HEK293 (cell line): ENCODE results near the gene LNPEP.

Experiments used
- CTCF ChIA-PET: fragments of 350-600 bp; formaldehyde crosslinking; extraction: SDS; loops from one replicate; lab custom pipeline; 2021; ENCODE audit warnings: antibody characterized with exemption; lab: Yijun Ruan, JAX
- POLR2A ChIA-PET: fragments of 300-600 bp; formaldehyde crosslinking; extraction: SDS; loops from one replicate; lab custom pipeline; 2020; ENCODE audit warnings: antibody characterized with exemption, inconsistent platforms; lab: Yijun Ruan, JAX
- H3K27ac ChIP-seq: fragments of 200-500 bp; sonication (Bioruptor generic); 2 replicates; pipeline ENCODE4 v1.5.1; 2014; ENCODE audit warnings: low read depth, low read length, control low read depth, inconsistent platforms; ENCODE audit errors: extremely low read depth
- H3K36me3 ChIP-seq, 2 experiments: fragments of 200-500 bp in 1 of 2; sonication (Bioruptor generic) in 1 of 2; 1 replicate in 1 of 2; 2 replicates in 1 of 2; pipeline ENCODE4 v1.5.1; 2014 to 2017; ENCODE audit warnings: inconsistent platforms in 2 of 2, low read length in 2 of 2; ENCODE audit not compliant: control insufficient read depth in 2 of 2, insufficient read depth in 1 of 2
- H3K4me1 ChIP-seq: fragments of 200-500 bp; sonication (Bioruptor generic); 2 replicates; pipeline ENCODE4 v1.5.1; 2014; ENCODE audit warnings: mild to moderate bottlenecking, low read length, inconsistent platforms; ENCODE audit not compliant: control insufficient read depth, insufficient read depth
- H3K4me3 ChIP-seq: 2 replicates; pipeline ENCODE4 v1.5.1; 2011; ENCODE audit warnings: low read depth, mild to moderate bottlenecking, control low read depth, low read length, moderate library complexity
- H3K9me3 ChIP-seq: fragments of 200-500 bp; sonication (Bioruptor generic); 2 replicates; pipeline ENCODE4 v1.5.1; 2014; ENCODE audit warnings: low read depth, low read length, inconsistent platforms; ENCODE audit not compliant: control insufficient read depth, insufficient read depth
- HIC1 ChIP-seq: fragments of 450-650 bp; formaldehyde crosslinking; IDR thresholded peaks from 2 replicates; pipeline ENCODE4 v1.5.1; 2016; ENCODE audit warnings: missing biosample characterization, missing genetic modification characterization
- MEIS1 ChIP-seq: sonication (generic); formaldehyde crosslinking; IDR thresholded peaks from 2 replicates; pipeline ENCODE4 v1.8.1; 2022; ENCODE audit warnings: missing genetic modification reagents, mild to moderate bottlenecking, borderline replicate concordance
- PRDM4 ChIP-seq: fragments of 450-650 bp; formaldehyde crosslinking; IDR thresholded peaks from 2 replicates; pipeline ENCODE4 v1.5.1; 2017; ENCODE audit warnings: missing biosample characterization, missing genetic modification characterization
- REPIN1 ChIP-seq: fragments of 450-650 bp; formaldehyde crosslinking; IDR thresholded peaks from 2 replicates; pipeline ENCODE4 v1.5.1; 2017; ENCODE audit warnings: missing biosample characterization, missing genetic modification characterization, low read depth
- TSHZ1 ChIP-seq: fragments of 450-650 bp; formaldehyde crosslinking; IDR thresholded peaks from 2 replicates; pipeline ENCODE4 v1.5.1; 2016; ENCODE audit warnings: missing biosample characterization, missing genetic modification characterization, borderline replicate concordance
- ZNF121 ChIP-seq: fragments of 450-650 bp; formaldehyde crosslinking; IDR thresholded peaks from 2 replicates; pipeline ENCODE4 v1.5.1; 2016; ENCODE audit warnings: missing biosample characterization, missing genetic modification characterization
- ZNF16 ChIP-seq: fragments of 450-650 bp; formaldehyde crosslinking; IDR thresholded peaks from 2 replicates; pipeline ENCODE4 v1.5.1; 2016; ENCODE audit warnings: low read depth, missing biosample characterization, missing genetic modification characterization
- ZNF2 ChIP-seq: fragments of 450-650 bp; formaldehyde crosslinking; IDR thresholded peaks from 2 replicates; pipeline ENCODE4 v1.5.1; 2016; ENCODE audit warnings: missing biosample characterization, missing genetic modification characterization
- ZNF292 ChIP-seq: fragments of 450-650 bp; formaldehyde crosslinking; IDR thresholded peaks from 2 replicates; pipeline ENCODE4 v1.5.1; 2016; ENCODE audit warnings: low read depth, missing biosample characterization, missing genetic modification characterization, borderline replicate concordance
- ZNF362 ChIP-seq: fragments of 450-650 bp; formaldehyde crosslinking; IDR thresholded peaks from 2 replicates; pipeline ENCODE4 v1.5.1; 2016; ENCODE audit warnings: missing biosample characterization, missing genetic modification characterization
- ZNF366 ChIP-seq: fragments of 450-650 bp; formaldehyde crosslinking; conservative IDR thresholded peaks from 2 replicates; pipeline ENCODE4 v1.5.1; 2016; ENCODE audit warnings: missing biosample characterization, missing genetic modification characterization
- ZNF488 ChIP-seq: fragments of 450-650 bp; formaldehyde crosslinking; IDR thresholded peaks from 2 replicates; pipeline ENCODE4 v1.5.1; 2016; ENCODE audit warnings: missing biosample characterization, missing genetic modification characterization
- ZNF548 ChIP-seq: fragments of 450-650 bp; formaldehyde crosslinking; IDR thresholded peaks from 2 replicates; pipeline ENCODE4 v1.5.1; 2016; ENCODE audit warnings: missing biosample characterization, missing genetic modification characterization
- ZNF549 ChIP-seq: fragments of 450-650 bp; IDR thresholded peaks from 2 replicates; pipeline ENCODE4 v1.5.1; 2018; ENCODE audit warnings: missing biosample characterization, missing genetic modification characterization, mild to moderate bottlenecking, inconsistent platforms, moderate library complexity
- ZNF558 ChIP-seq: fragments of 450-650 bp; formaldehyde crosslinking; IDR thresholded peaks from 2 replicates; pipeline ENCODE4 v1.5.1; 2016; ENCODE audit warnings: missing biosample characterization, missing genetic modification characterization
- ZNF623 ChIP-seq: fragments of 450-650 bp; formaldehyde crosslinking; IDR thresholded peaks from 2 replicates; pipeline ENCODE4 v1.5.1; 2016; ENCODE audit warnings: missing biosample characterization, missing genetic modification characterization
- ZNF747 ChIP-seq: fragments of 450-650 bp; formaldehyde crosslinking; IDR thresholded peaks from 2 replicates; pipeline ENCODE4 v1.5.1; 2016; ENCODE audit warnings: missing biosample characterization, missing genetic modification characterization

The LNPEP gene

GRCh38 chr5:96943799-96944198 is 7.9 kb downstream of the LNPEP start:
- TF ChIP-seq HIC1 (tag by site-specific recombination) (no peak), ZNF292 (tag by site-specific recombination) (no peak), PRDM4 (tag by site-specific recombination) (no peak), ZNF366 (no peak), ZNF549 (no peak)
- ChIA-PET POLR2A (no interaction called here), CTCF (interaction anchor here (1.0 kb wide), 1 partner anchor 14 kb away, joined by 3 read pairs; no protein-coding TSS in a partner anchor)
- no peak overlapping the region for H3K4me3 ChIP-seq
- H3K4me1 ChIP-seq = no peaks in the 10 kb centered on the region
- no peaks in the 10 kb centered on the region for H3K36me3 ChIP-seq
- no peak overlapping the region for H3K27ac ChIP-seq
- no peaks in the 10 kb centered on the region for H3K9me3 ChIP-seq

- ChIA-PET CTCF (interaction anchor here (0.7 kb wide), 2 partner anchors 16 to 123 kb away, joined by 3 read pairs; no protein-coding TSS in a partner anchor), POLR2A (interaction anchor here (0.7 kb wide), 1 partner anchor 18 kb away, joined by 6 read pairs; no protein-coding TSS in a partner anchor)
- no peak overlapping the region for H3K4me3 ChIP-seq
- no peaks in the 10 kb centered on the region for H3K9me3 ChIP-seq
- H3K27ac ChIP-seq = no peak overlapping the region
- no peaks in the 10 kb centered on the region for H3K4me1 ChIP-seq
- H3K36me3 ChIP-seq = no peaks in the 10 kb centered on the region
- TF ChIP-seq ZNF623 (tag by site-specific recombination) (no peak), TSHZ1 (tag by site-specific recombination) (no peak), ZNF16 (tag by site-specific recombination) (no peak), ZNF121 (tag by site-specific recombination) (peak; percentile 77)
Measured at GRCh38 chr5:96945144-96945897, 9.4 kb downstream of the LNPEP start.

GRCh38 chr5:96946381-96946780 is 10.5 kb downstream of the LNPEP start:
- Histone ChIP-seq H3K4me1 (no peaks in the 10 kb centered on the region), H3K4me3 (no peak overlapping the region), H3K9me3 (no peaks in the 10 kb centered on the region), H3K27ac (no peak overlapping the region), H3K36me3 (no peaks in the 10 kb centered on the region)
- ChIA-PET CTCF (no interaction called here), POLR2A (no interaction called here)
- no peak for TF ChIP-seq ZNF558
- no peak for TF ChIP-seq ZNF549
- TF ChIP-seq REPIN1 (tag by site-specific recombination) = no peak
- TF ChIP-seq ZNF362 (tag by site-specific recombination) = no peak
- no peak for TF ChIP-seq ZNF488
- TF ChIP-seq ZNF747 (tag by site-specific recombination) = no peak
- no peak for TF ChIP-seq ZNF548 (tag by site-specific recombination)
- no peak for TF ChIP-seq MEIS1 (CRISPR knock-in tag)
- no peak for TF ChIP-seq ZNF2
